Pulmonary artery endothelial cell (primary cell): ENCODE measurements around the gene NAA50. TPM values are rescaled to one million over a fixed set of nuclear protein-coding genes. Genes with fewer than 3 reads are reported as not detected.

ENCODE experiments used
- DNase-seq: peaks from one replicate; pipeline ENCODE4 v3.0.0-alpha.2; 2011; ENCODE audit warnings: low read depth, low spot score
- total RNA-seq: library from RNA; depleted of rRNA; stranded (reverse); fragments of >200 nt; gene quantifications from 2 replicates; pipeline ENCODE4 v1.2.3, GENCODE V29; 2014

The NAA50 gene
- total RNA-seq, 1 donor from 2014 or later: 298 TPM

DNA sequence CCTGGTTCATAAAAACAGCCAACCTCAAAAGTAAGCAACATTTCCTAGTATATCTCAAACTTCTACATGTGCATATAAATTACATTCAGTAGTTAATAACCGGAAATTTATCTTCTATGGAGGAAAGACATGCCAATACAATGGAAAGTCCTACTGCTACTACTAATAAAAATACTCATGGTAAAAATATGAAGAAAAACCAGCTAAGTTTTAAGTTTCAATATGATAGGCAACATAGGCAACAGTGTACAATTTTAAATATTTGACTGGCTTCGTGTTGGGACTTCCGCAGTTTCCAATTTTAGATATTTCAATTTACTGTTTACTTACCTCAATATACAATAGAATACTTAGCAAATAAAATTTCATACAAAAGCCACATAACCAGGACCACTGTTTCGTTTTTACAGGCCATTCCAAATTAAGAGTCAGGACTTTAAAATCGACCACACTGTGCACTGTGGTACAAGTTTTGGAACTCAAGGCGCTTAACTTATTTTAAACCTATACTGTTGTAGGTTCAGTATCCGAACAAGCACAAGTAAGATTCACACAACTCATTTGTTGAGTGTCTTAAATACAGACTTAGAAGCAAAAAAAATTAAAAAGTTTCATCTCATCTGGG is 2.9 kb downstream of the NAA50 start:
- DNase-seq: no peak

DNA sequence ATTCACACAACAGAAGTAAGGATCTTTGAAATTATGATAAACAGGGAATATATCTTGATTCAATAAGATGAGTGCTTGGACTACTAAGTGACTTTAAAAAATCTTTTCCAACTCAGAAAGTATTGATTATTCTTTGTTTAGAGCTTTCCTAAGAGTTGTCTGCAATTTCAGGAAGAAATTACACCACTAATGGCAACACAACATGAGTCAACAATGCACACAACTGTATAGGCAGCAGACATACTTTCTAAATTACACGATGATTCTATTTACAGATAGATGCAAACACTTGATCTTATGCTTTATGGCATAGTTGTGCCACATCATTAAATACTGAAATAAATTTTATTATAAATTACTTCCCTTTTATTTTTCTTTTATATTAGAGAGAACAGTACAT is 4.4 kb downstream of the NAA50 start:
- no peak for DNase-seq

- DNase-seq: no peak
Observed at GRCh38 chr3:113741086-113741485, 5.0 kb downstream of the NAA50 start.

GRCh38 chr3:113736548-113737089 is 9.4 kb downstream of the NAA50 start:
- DNase-seq: no peak

DNA sequence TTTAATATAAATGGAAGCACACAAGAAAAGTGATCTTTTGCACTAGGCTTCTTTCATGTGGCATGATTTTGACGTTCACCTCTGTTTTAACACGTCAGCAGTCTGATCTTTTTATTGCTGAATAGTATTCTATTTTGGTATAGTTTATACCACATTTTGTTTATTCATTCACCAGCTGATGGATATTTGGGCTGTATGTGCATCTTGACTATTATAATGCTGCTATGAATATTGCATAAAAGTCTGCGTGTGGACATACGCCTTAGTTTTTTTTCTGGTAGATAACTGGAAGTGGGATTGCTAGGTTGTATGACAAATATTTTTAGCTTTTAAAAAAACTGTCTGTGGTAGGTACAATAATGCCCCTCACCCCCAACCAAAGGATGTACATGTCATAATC is 14.4 kb downstream of the NAA50 start:
- DNase-seq: no peak

- DNase-seq: no peak
Observed at GRCh38 chr3:113730550-113730949, 15.5 kb downstream of the NAA50 start.

GRCh38 chr3:113728661-113729060 is 17.4 kb downstream of the NAA50 start:
- DNase-seq: no peak

GRCh38 chr3:113721636-113722035 is 24.4 kb downstream of the NAA50 start:
- DNase-seq: no peak

- no peak for DNase-seq
Observed at GRCh38 chr3:113719758-113720157, 26.3 kb downstream of the NAA50 start.

GRCh38 chr3:113719294-113719693 is 26.8 kb downstream of the NAA50 start:
- DNase-seq: no peak

DNA sequence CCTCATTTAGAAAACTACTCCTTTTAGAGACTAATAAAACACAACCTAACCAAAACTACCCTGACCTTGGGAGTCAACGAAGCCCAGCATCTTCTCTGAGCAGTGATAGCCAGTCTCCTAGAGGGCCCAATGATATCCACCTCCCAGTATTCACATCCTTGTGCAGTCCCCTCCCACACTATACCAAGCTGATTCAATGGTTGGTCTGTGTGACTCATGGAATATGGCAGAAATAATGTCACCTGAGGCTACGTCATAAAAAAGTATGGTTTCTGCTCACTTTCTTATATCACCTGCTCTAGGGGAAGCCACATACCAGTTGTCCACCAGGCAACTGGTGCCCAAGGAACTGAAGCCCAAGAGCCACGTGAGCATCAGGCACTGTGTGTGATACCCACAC is 28.2 kb downstream of the NAA50 start:
- DNase-seq: no peak

GRCh38 chr3:113717308-113717707 is 28.7 kb downstream of the NAA50 start:
- no peak for DNase-seq

- no peak for DNase-seq
Observed at GRCh38 chr3:113714702-113715101, 31.3 kb downstream of the NAA50 start.

- no peak for DNase-seq
Observed at GRCh38 chr3:113712129-113712528, 33.9 kb downstream of the NAA50 start.

GRCh38 chr3:113707835-113708234 is 38.2 kb downstream of the NAA50 start:
- DNase-seq: no peak

- no peak for DNase-seq
Observed at GRCh38 chr3:113698956-113699355, 47.1 kb downstream of the NAA50 start.

DNA sequence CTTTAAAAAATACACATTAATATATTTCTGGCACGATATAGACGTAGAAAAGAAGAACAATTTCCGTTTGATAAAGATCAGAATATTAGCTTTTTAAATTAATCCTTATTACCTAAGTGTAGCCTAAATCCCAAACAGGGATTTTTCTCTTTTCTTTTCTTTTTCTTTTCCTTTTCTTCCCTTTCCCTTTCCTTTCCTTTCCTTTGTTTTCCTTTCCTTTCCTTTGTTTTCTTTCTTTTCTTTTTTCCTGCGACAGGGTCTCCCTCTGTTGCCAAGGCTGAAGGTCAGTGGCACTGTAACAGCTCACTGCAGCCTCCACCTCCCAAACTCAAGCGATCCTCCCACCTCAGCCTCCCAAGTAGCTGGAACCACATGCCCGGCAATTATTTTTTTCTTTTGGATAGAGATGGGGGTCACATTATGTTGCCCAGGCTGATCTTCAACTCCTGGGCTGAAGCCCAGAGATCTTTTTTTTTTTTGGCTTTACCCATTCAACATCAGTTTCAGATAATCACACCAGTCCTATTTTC is 47.8 kb downstream of the NAA50 start:
- no peak for DNase-seq

DNA sequence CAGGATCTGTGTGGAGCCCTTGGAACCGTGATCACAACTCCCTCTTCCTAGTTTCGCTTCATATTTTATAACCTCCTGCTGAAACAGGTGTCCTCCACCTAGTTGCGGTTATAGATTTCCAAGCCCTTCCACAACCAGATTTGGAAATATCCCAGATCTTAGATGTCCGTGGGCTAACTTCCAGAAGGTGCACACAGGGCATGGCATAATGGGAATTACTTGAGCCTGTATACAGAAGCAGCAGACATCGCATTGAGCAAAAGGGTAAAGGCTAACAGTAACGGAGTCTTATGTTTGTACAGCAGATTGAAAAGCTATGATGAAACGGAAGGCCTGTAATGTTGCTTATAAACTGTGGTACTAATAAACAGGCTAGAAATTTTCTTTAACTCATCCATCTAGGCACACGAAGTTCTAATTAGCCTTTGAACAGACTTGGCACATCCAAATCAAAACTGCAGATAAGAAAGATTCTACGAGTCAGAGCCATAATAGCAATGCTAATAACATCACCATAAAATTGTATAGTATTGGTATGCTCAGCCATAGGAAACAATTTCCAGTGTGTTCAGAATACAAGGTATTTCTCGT is 48.5 kb downstream of the NAA50 start:
- DNase-seq: no peak

- DNase-seq: peak; percentile 95
Observed at GRCh38 chr3:113696658-113697499, 49.2 kb downstream of the NAA50 start.

DNA sequence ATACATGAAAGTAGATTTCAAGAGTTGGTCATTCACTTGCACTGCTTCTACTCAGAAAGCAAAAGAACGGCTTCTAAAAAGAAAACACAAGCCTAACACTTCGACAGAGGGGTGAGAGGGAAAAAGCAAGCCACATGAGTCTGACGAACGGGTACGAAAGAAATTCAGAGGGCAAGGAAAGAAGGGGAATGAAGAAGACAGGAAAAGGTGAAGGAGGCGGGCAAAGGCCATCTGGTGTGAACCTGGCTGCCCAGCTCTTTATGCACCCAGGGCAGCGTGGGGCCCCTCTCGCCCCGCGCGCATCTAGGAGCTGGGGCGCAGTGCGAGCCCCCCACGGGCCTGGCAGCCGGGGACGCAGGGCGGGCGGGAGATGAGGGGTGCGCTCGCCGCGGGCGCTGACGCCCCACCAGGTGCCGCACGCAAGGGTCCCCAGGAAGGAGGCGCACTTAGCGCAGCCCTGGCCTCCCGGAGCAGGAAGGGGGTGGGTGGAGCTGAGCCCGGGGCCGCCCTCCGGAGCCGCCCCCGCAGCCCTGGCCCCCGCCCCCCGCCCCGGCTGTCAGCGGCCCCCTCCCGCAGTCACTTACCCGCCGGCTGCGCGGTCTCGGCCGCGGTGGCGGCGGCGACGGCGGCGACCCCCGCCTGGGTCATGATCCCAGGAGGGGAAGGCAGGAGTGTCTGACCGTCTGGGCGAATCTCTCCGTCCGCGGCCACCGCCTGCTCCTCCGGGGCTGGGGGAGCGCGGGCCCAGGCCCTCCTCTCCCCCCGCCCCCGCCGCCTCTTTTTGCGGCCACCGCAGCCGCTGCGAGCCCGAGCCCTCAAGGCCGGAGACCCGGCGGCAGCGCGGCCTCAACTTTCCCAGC is 50.0 kb downstream of the NAA50 start, which contains the start of gene USF3:
USF3 (minus strand) TSS at position 857 of the 860 bp plus-strand sequence. CDS start 21,764 bp downstream, outside the sequence.
- DNase-seq: no peak

- no peak for DNase-seq
Observed at GRCh38 chr3:113695431-113695785, 50.6 kb downstream of the NAA50 start.
